K562 (cell line): ENCODE data around the gene TMED4. TPM values are rescaled to one million over a fixed set of nuclear protein-coding genes. Genes with fewer than 3 reads are reported as not detected.

Experiments
- FOXK2 ChIP-seq, 2 experiments: fragments of 450-650 bp; IDR thresholded peaks in 1 of 2; conservative IDR thresholded peaks in 1 of 2; 2 replicates each; pipeline ENCODE4 v1.6.1; 2016; ENCODE audit warnings: low read depth in 2 of 2, mild to moderate bottlenecking in 1 of 2
- HDGF ChIP-seq: fragments of 450-650 bp; IDR thresholded peaks from 2 replicates; pipeline ENCODE4 v1.6.1; 2016
- MED1 ChIP-seq: sonication (generic); formaldehyde crosslinking; IDR thresholded peaks from 2 replicates; pipeline ENCODE4 v1.8.1; 2023; ENCODE audit warnings: missing genetic modification reagents, borderline replicate concordance
- NFIX ChIP-seq: fragments of 250-450 bp; sonication (Bioruptor Pico); IDR thresholded peaks from 2 replicates; pipeline ENCODE4 v1.4.0; 2020; ENCODE audit warnings: low read depth, mild to moderate bottlenecking, moderate library complexity
- PTBP1 ChIP-seq: fragments of 200-400 bp; formaldehyde crosslinking; IDR thresholded peaks from 2 replicates; pipeline ENCODE4 v1.6.1; 2017; ENCODE audit warnings: low read depth, low read length
- RBFOX2 ChIP-seq: fragments of 200-400 bp; formaldehyde crosslinking; IDR thresholded peaks from 2 replicates; pipeline ENCODE4 v1.6.1; 2017; ENCODE audit warnings: low read depth, mild to moderate bottlenecking, low read length, moderate library complexity
- RFX7 ChIP-seq: fragments of 250-450 bp; sonication (Bioruptor Pico); IDR thresholded peaks from 2 replicates; pipeline ENCODE4 v1.5.1; 2021; ENCODE audit warnings: mild to moderate bottlenecking
- TGIF2 ChIP-seq: sonication (generic); formaldehyde crosslinking; IDR thresholded peaks from 2 replicates; pipeline ENCODE4 v1.8.1; 2022; ENCODE audit warnings: mild to moderate bottlenecking, missing genetic modification reagents, moderate library complexity
- YBX1 ChIP-seq: fragments of 450-650 bp; IDR thresholded peaks from 2 replicates; pipeline ENCODE4 v1.7.1; 2016; ENCODE audit warnings: mild to moderate bottlenecking
- ZNF408 ChIP-seq: fragments of 250-450 bp; sonication (Bioruptor Pico); IDR thresholded peaks from 2 replicates; pipeline ENCODE4 v1.4.0; 2020; ENCODE audit warnings: low read depth, mild to moderate bottlenecking, moderate library complexity
- ZNF780A ChIP-seq: fragments of 250-450 bp; sonication (Bioruptor Pico); IDR thresholded peaks from 2 replicates; pipeline ENCODE4 v1.5.0; 2021; ENCODE audit warnings: mild to moderate bottlenecking
- polyA plus RNA-seq, 8 experiments: library from polyadenylated mRNA; depleted of rRNA in 4 of 8; stranded (reverse) in 5 of 8; unstranded in 3 of 8; fragments of >200 nt; fragmentation: Nextera tagmentation in 2 of 8; fragmentation: Illumina TruSeq in 1 of 8; extraction: Ambion mirVana in 2 of 8; extraction: Trizol in 1 of 8; gene quantifications; 2 replicates each; pipeline versions ENCODE4 v1.2.1 to v1.2.3, GENCODE V29; 2011 to 2014; ENCODE audit warnings: inconsistent platforms in 1 of 8, missing spikeins in 1 of 8
- total RNA-seq, 7 experiments: library from RNA; depleted of rRNA in 6 of 7; stranded (reverse); fragments of >200 nt in 6 of 7; fragmentation: Illumina TruSeq in 2 of 7; extraction: Trizol in 2 of 7; gene quantifications; 2 replicates each; pipeline versions ENCODE4 v1.2.1 to v1.2.3, GENCODE V29; 2011 to 2021; ENCODE audit warnings: low replicate concordance in 1 of 7
- TF ChIP-seq, protein P1 (sequence below): sonication (generic); formaldehyde crosslinking; IDR thresholded peaks from 2 replicates; pipeline ENCODE4 v1.8.1; 2023; ENCODE audit warnings: mild to moderate bottlenecking, missing genetic modification reagents, moderate library complexity
- TF ChIP-seq, protein P2 (sequence below), 3 experiments: fragments of 200-800 bp in 1 of 3; sonication (Bioruptor generic) in 1 of 3; sonication (generic) in 1 of 3; formaldehyde crosslinking in 1 of 3; IDR thresholded peaks; 2 replicates each; pipeline versions ENCODE4 v1.6.1 to v1.8.0; 2016 to 2022; ENCODE audit warnings: mild to moderate bottlenecking in 2 of 3, missing compliant biosample characterization in 2 of 3, missing genetic modification characterization in 2 of 3, missing genetic modification reagents in 1 of 3
- TF ChIP-seq, protein P3 (sequence below): fragments of 450-650 bp; conservative IDR thresholded peaks from 2 replicates; pipeline ENCODE4 v1.6.1; 2016; ENCODE audit warnings: missing genetic modification characterization, low read depth, mild to moderate bottlenecking, control low read depth, missing compliant biosample characterization
- TF ChIP-seq, protein P4 (sequence below), 2 experiments: IDR thresholded peaks in 1 of 2; conservative IDR thresholded peaks in 1 of 2; 2 replicates each; pipeline ENCODE4 v1.6.1; 2016; ENCODE audit warnings: low read depth in 2 of 2, mild to moderate bottlenecking in 1 of 2, missing compliant biosample characterization in 1 of 2, missing genetic modification characterization in 1 of 2, moderate library complexity in 1 of 2
- TF ChIP-seq, protein P5 (sequence below), 2 experiments: fragments of 450-650 bp in 1 of 2; sonication (generic) in 1 of 2; formaldehyde crosslinking in 1 of 2; IDR thresholded peaks in 1 of 2; conservative IDR thresholded peaks in 1 of 2; 2 replicates each; pipeline versions ENCODE4 v1.6.1 to v1.8.1; 2016 to 2023; ENCODE audit warnings: mild to moderate bottlenecking in 2 of 2, moderate library complexity in 2 of 2, inconsistent platforms in 1 of 2, missing genetic modification reagents in 1 of 2

TMED4 gene
- total and polyA plus RNA-seq, 9 of the 15 experiments (the other 6 are each of a cell fraction or from before 2014, with no cell fraction given) = 20.3 to 64.0 (median 42.1) TPM

DNA sequence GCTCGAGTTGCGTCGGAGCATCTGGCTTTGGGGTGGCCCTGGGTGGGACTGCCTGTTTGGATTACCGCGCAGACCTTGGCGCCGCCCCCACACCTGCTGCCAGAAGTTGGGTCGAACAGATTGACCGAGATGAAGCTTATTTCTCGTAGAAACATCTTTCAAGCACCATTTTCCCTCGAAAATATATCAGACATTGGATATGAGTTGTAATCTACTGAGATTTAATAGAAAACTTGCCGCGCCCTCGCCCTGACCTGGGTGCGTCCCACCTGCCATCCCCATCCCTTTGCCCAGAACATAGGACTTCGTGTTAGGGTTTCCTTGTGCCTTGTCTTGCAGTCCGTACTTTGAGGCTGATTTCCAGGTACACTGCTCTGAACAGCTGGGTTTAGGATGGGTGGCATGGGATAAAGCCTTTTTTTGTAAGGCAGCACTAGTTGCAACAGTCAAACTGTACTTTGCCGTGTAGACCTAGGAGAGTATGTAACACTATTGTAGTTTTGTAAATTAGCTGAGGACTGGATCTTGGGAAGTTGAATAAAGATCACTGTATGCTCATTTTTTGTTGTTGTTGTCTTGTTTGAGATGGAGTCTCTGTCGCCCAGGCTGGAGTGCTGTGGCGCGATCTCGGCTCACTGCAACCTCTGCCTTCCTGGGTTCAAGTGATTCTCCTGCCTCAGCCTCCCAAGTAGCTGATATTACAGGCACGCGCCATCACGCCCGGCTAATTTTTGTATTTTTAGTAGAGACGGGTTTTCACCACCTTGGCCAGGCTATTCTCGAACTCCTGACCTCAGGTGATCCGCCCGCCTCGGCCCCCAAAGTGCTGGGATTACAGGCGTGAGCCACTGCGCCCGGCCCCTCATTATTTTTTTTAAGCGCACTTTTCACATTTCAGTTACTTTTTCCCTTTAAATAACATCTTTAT is 25.4 kb upstream of the TMED4 start (continued):
- TF ChIP-seq, protein P1, sequence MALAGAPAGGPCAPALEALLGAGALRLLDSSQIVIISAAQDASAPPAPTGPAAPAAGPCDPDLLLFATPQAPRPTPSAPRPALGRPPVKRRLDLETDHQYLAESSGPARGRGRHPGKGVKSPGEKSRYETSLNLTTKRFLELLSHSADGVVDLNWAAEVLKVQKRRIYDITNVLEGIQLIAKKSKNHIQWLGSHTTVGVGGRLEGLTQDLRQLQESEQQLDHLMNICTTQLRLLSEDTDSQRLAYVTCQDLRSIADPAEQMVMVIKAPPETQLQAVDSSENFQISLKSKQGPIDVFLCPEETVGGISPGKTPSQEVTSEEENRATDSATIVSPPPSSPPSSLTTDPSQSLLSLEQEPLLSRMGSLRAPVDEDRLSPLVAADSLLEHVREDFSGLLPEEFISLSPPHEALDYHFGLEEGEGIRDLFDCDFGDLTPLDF (CRISPR knock-in tag) = peak; percentile 55; the same call in 1 of the 2 replicates
- TF ChIP-seq YBX1 (no peak), FOXK2 (conservative IDR thresholded peaks at IDR 0.05 in 1 of 2, IDR thresholded peaks at IDR 0.05 in 1 of 2; ENCODE audit: low read depth in 2 of 2) (no peak), RBFOX2 (no peak), RFX7 (CRISPR knock-in tag) (no peak), HDGF (no peak), NFIX (CRISPR knock-in tag) (no peak), TGIF2 (no peak), ZNF408 (CRISPR knock-in tag) (no peak), ZNF780A (CRISPR knock-in tag) (no peak), MED1 (CRISPR knock-in tag) (no peak), PTBP1 (0 out of 2 replicates have a peak, but pooled peaks have one; percentile 48)
- TF ChIP-seq, protein P2, sequence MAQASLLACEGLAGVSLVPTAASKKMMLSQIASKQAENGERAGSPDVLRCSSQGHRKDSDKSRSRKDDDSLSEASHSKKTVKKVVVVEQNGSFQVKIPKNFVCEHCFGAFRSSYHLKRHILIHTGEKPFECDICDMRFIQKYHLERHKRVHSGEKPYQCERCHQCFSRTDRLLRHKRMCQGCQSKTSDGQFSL (CRISPR knock-in tag; IDR thresholded peaks at IDR 0.05) = 0 out of 2 replicates have a peak, but pooled peaks have one; percentile 14
- TF ChIP-seq, protein P2 (tag; IDR thresholded peaks at IDR 0.05) = no peak
- TF ChIP-seq, protein P3, sequence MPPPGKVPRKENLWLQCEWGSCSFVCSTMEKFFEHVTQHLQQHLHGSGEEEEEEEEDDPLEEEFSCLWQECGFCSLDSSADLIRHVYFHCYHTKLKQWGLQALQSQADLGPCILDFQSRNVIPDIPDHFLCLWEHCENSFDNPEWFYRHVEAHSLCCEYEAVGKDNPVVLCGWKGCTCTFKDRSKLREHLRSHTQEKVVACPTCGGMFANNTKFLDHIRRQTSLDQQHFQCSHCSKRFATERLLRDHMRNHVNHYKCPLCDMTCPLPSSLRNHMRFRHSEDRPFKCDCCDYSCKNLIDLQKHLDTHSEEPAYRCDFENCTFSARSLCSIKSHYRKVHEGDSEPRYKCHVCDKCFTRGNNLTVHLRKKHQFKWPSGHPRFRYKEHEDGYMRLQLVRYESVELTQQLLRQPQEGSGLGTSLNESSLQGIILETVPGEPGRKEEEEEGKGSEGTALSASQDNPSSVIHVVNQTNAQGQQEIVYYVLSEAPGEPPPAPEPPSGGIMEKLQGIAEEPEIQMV (tag) = no peak
- TF ChIP-seq, protein P4, sequence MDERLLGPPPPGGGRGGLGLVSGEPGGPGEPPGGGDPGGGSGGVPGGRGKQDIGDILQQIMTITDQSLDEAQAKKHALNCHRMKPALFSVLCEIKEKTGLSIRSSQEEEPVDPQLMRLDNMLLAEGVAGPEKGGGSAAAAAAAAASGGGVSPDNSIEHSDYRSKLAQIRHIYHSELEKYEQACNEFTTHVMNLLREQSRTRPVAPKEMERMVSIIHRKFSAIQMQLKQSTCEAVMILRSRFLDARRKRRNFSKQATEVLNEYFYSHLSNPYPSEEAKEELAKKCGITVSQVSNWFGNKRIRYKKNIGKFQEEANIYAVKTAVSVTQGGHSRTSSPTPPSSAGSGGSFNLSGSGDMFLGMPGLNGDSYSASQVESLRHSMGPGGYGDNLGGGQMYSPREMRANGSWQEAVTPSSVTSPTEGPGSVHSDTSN (CRISPR knock-in tag; IDR thresholded peaks at IDR 0.05; ENCODE audit: low read depth) = no peak
- TF ChIP-seq, protein P4 (tag; conservative IDR thresholded peaks at IDR 0.05; ENCODE audit: low read depth) = no peak
- TF ChIP-seq, protein P5, sequence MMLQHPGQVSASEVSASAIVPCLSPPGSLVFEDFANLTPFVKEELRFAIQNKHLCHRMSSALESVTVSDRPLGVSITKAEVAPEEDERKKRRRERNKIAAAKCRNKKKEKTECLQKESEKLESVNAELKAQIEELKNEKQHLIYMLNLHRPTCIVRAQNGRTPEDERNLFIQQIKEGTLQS (IDR thresholded peaks at IDR 0.05) = no peak
- TF ChIP-seq, protein P5 (CRISPR knock-in tag; conservative IDR thresholded peaks at IDR 0.05) = no peak
